Fibroblast of skin of abdomen (primary cell): ENCODE measurements around the gene CIC. TPM values are rescaled to one million over a fixed set of nuclear protein-coding genes. Genes with fewer than 3 reads are reported as not detected.

Experiments used
- DNase-seq: peaks from one replicate; pipeline ENCODE4 v3.0.0-alpha.2; 2013
- polyA plus RNA-seq, 2 experiments: library from polyadenylated mRNA; unstranded; fragments of 120-200 nt; gene quantifications; one replicate each; pipeline ENCODE4 v1.2.1, GENCODE V29; 2013; ENCODE audit not compliant: insufficient read length in 2 of 2

CIC gene
- 54.0 TPM for polyA plus RNA-seq (2013, experiment 1 of 2; ENCODE audit: insufficient read length)
- 59.2 TPM for polyA plus RNA-seq (2013, experiment 2 of 2; ENCODE audit: insufficient read length)

DNA sequence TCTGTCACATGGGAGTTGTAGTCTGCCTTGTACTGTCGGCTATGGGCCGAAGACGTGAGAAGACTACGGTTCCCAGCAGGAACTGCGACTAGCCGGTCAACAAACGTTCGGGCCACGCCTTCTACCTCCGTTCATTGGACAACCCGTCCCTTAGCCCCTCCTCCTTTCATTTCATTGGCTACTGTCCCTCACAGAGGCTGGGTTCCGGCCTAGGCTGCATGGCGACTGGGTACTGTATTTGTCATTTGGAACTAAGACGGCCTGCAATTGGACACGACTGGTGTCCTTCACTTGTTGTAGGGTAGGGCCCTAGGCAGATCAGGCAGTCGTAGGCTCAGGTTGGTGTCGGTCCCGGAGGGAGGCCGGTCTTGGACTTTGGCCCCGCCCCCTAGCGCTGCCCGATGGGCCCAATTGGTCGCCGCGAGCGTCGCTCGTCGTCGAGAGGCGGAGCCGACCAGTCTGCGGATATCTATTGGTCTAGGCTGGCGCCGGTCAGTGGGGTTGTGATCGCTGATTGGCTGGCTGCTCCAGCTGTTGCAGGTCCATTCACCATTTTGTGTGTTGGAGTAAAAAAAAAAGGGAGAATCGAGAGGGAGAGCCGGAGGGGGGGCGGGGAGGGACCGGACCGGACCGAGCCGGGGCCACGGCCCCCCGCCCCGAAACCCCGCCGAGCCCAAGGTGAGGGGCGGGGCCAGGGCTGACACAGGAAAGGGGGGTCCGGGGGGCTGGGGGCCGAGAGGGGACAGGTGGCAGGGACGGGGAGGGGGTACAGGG, at the start of gene CIC:
Gene CIC (plus strand): TSS at position 549 of the 774 bp plus-strand sequence. CDS start 2,532 bp downstream, outside the sequence.
- peak; percentile 100 for DNase-seq

DNA sequence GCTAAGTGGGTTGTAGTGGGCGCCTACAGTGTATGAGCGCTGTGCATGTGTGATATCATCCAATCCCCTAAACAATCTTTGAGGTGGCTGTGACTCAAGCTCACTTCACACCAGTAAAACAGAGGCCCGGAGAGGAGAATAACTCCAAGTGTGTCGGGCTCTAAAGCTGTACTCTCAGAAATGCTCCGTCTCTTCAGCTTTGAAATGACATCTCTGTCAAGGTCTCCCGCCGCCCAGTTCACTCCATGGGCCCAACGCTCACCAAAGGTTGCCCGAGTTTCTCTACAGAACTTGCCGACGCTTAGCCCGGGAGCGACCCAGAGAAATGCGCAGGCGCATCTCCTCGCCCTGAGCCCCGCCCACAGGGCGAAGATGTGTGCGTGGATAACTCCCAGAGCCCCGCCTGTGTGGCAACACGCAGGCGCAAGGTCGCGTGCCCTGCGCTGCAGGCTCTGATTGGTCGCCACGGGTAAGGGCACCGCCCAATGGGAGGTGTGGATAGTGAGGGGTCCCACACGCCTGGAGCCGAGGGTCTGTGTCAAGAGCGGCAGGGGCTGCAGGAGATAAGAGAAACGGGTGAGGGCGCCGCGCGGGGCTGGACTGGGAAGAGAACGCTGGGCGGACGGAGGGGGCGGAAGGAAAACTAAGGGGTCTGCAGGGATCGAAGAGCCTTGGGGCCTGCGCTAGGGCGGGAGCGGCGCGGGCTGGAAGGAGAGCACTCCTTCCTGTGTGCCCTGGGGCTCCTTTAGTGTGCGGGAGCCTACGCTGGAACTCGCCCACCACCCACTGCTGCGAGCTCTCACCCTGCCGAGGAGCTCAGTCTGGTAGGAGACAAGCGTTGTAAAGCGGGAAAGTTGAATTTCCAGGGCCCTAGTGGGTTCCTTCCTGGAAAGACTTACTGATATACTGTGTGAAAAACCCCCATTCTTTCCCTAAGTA, 49.0 kb upstream of the CIC start, which contains the start of gene ZNF526:
Gene ZNF526 (plus strand): TSS at position 501 of the 939 bp plus-strand sequence. CDS start 4,092 bp downstream, outside the sequence.
- peak; percentile 97 for DNase-seq

- no peak for DNase-seq
Measured at GRCh38 chr19:42220751-42221097, 48.3 kb upstream of the CIC start.

DNA sequence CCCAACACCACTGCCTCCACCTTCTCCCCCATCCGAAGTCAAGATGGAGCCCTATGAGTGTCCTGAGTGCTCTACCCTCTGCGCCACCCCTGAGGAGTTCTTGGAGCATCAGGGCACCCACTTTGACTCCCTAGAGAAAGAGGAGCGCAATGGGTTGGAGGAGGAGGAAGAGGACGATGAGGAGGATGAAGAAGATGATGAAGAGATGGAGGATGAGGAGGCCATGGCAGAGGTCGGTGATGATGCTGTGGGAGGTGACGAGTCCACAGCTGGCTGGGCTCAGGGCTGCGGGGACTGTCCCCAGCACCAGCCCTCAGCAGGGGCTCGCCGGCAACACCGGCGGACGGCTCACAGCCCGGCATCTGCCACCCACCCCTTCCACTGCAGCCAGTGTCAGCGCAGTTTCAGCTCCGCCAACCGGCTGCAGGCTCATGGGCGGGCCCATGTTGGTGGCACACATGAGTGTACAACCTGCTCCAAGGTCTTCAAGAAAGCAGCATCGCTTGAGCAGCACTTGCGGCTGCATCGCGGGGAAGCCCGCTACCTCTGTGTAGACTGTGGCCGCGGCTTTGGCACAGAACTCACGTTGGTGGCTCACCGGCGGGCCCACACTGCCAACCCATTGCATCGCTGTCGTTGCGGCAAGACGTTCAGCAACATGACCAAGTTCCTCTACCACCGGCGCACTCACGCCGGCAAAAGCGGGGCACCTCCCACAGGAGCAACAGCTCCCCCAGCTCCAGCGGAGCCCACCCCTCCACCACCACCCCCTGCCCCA, 43.9 kb upstream of the CIC start:
- DNase-seq: no peak

- no peak for DNase-seq
Measured at GRCh38 chr19:42225718-42226292, 43.2 kb upstream of the CIC start.

DNA sequence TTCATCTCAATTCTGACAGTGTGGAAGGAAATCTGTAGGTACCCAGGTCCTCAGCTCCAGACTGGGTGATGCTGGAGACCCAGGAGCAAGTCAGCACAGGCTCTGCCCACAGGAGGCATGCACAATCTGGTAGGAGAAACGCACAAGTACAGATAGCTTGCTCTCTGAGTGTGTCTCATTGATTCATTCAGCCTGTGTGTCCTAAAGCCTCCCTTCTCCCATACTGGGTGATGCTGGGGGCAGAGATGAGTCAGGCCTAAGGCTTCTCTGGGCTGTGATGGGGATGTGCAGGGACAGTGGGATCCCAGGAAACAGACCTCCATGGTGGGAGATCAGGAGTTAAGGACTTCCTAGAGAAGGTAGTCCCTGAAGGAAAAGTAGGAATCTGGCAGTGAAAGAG, 42.2 kb upstream of the CIC start:
- DNase-seq: no peak

DNA sequence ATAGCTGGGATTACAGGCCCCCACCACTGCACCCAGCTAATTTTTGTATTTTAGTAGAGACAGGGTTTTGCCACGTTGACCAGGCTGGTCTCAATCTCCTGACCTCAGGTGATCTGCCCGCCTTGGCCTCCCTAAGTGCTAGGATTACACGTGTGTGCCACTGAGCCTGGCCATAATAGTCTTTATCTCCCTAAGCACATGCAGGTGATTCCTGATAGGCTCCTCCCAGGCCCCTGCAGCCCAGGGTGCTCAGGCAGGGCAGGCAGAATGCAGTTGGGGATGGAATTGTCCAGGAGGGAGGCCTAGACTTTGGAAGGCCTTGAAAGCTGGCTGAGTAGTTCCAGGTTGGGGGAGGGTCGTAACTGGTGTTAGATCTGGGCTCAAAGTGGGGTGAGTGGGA, 40.4 kb upstream of the CIC start:
- DNase-seq: no peak

- DNase-seq: no peak
Measured at GRCh38 chr19:42229301-42229854, 39.7 kb upstream of the CIC start.

- peak; percentile 15 for DNase-seq
Measured at GRCh38 chr19:42229855-42230351, 39.1 kb upstream of the CIC start.

- no peak for DNase-seq
Measured at GRCh38 chr19:42230571-42230970, 38.5 kb upstream of the CIC start.

GRCh38 chr19:42232435-42232834, 36.6 kb upstream of the CIC start:
- DNase-seq: no peak

DNA sequence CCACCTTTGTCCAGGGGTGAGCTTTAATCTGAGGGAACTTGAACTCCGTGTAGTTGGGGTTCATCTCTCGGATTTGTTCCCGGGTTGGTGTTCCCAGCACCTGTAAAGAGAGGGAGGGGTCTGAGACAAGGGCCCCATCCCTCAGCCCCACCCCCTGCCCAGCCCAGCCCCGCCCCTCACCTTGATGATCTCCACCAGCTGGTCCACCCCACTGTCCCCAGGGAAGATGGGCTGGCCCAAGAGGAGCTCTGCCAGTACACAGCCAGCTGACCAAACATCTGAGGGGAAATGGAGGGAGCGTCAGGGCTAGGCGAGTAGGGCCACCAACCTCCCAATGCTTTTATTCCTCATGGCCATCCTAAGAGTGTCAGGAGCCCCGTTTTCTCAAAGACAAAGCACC, 35.9 kb upstream of the CIC start:
- DNase-seq: no peak

DNA sequence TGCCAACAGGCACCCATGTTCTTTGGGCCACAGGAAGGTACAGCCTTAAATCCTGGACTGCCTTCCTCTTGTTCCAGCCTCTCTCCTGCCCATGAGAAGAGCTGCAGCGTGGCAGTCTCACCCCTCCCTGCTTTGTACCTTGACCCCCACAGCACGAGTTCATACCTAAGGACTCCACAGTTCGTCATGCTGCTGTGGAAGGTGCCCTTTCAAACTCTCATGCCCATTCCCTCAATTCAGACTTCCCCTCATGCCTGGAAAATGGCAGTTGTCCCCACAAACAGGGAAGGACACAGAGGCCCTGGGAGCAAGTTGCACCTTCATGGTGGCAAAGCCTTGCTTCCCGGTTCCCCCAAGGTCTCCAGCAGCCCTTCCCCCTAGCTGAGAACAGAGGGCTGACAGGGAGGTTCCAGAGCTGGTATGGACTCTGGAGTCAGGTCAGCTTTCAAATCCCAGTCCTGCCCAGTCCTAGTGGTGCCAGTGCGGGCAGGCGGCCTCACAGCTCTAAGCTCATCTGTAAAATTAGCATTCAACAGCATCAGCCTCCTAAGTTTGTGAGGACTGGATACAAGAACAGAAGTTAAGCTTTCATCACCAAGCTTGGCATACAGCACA, 35.3 kb upstream of the CIC start:
- no peak for DNase-seq

- DNase-seq: no peak
Measured at GRCh38 chr19:42234364-42234763, 34.7 kb upstream of the CIC start.

DNA sequence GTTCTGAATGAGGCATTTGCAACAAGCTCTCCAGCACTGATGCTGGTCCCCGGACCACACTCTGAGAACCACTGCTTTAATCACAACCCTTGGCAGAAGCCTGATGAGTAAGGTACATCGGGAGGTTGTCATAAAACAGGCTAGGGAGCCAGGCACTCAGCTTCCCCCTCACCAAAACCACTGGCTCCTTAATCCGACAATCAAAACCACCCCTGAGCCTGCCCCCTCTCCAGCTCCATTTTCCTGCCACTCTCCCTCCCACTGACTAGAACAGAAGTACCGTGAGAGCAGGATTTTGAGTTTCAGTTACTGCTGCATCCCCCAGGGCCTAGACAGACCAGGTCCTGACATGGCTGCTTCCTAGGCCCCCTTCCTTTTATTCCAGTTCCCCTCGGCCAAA, 33.9 kb upstream of the CIC start:
- DNase-seq: no peak

GRCh38 chr19:42239544-42240220, 29.4 kb upstream of the CIC start:
- no peak for DNase-seq

DNA sequence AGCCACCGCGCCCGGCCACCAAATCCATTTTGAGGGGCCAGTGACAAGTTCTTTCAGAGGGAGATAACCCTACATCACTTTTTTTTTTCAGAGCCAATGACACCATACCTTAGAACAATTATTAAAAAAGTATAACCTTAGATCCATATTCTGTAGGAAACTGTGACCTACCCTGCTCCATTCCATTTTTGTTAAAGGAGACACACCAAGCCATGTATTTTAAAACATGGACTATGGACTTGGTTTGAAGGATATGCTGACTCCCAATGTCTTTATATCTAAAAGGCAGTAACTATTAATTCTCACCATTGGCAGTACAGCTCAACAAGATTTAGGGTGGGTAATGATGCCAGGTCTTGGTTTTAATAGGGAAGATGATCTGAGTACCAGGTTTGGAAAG, 27.8 kb upstream of the CIC start:
- no peak for DNase-seq

DNA sequence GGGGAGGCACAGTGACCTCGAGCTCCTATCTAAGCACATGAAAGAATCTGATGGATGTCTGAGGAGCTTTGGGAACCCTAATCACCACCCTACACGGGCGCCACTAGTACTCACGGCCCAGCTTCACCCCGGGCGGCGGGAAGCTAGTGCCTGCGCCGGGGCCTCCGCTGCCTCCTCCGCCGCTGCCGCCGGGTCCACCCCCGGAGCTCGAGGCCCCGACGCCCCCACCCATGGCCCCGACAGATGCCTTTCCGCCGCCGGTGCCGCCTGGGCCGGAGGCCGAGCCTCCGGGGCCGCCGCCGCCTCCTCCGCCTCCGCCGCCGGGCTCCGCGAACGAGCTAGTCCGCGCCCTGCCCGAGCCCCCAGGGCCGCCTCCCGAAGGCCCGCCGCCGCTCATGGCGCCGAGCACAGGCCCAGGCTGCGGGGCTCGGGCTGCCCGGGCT, 27.0 kb upstream of the CIC start:
- no peak for DNase-seq

GRCh38 chr19:42242512-42243409, 26.3 kb upstream of the CIC start, which contains the start of gene GSK3A:
Gene GSK3A, minus strand, starts transcription at chr19:42242602. Its CDS starts 137 bp downstream, at chr19:42242465.
- DNase-seq: peak; percentile 99
